Kidney (tissue), 14 donors: ENCODE results near the gene CCDC152. TPM values are rescaled to one million over a fixed set of nuclear protein-coding genes. Genes with fewer than 3 reads are reported as not detected.

Experiments used
- DNase-seq, 5 donors: peaks; one replicate each; pipeline ENCODE4 v3.0.0-alpha.2; 2013 to 2020
- FAIRE-seq: peaks from 2 replicates; lab custom pipeline; 2012; peaks lifted over from hg19 to GRCh38; lab: Jason Lieb, UNC
- H3K27ac ChIP-seq, 2 donors: one replicate each; pipeline ENCODE4 v1.7.0; 2013; ENCODE audit warnings: low read depth in 2 of 2, low read length in 2 of 2, inconsistent platforms in 1 of 2
- H3K27me3 ChIP-seq: one replicate; pipeline ENCODE4 v1.7.1; 2013; ENCODE audit warnings: low read length, inconsistent platforms; ENCODE audit not compliant: control insufficient read depth, insufficient read depth
- H3K36me3 ChIP-seq, 3 donors: one replicate each; pipeline versions ENCODE4 v1.7.0 to v1.7.1; 2013; ENCODE audit warnings: low read length in 3 of 3, control low read depth in 1 of 3, inconsistent platforms in 1 of 3; ENCODE audit not compliant: insufficient read depth in 3 of 3, control insufficient read depth in 2 of 3
- H3K4me1 ChIP-seq, 3 donors: one replicate each; pipeline versions ENCODE4 v1.7.0 to v1.7.1; 2013; ENCODE audit warnings: low read length in 3 of 3, inconsistent platforms in 1 of 3, low read depth in 1 of 3; ENCODE audit not compliant: control insufficient read depth in 2 of 3, insufficient read depth in 2 of 3
- H3K4me3 ChIP-seq, 3 donors: one replicate each; pipeline versions ENCODE4 v1.7.0 to v1.8.1; 2013; ENCODE audit warnings: low read length in 3 of 3, control low read depth in 1 of 3, inconsistent platforms in 1 of 3
- H3K9ac ChIP-seq, 3 donors: one replicate each; pipeline versions ENCODE4 v1.7.0 to v1.7.1; 2013; ENCODE audit warnings: low read length in 3 of 3, control low read depth in 1 of 3, inconsistent platforms in 1 of 3
- H3K9me3 ChIP-seq, 3 donors: one replicate each; pipeline versions ENCODE4 v1.7.0 to v1.7.1; 2013; ENCODE audit warnings: low read length in 3 of 3, control low read depth in 1 of 3, inconsistent platforms in 1 of 3; ENCODE audit not compliant: control insufficient read depth in 2 of 3, insufficient read depth in 1 of 3
- CTCF ChIP-seq: IDR thresholded peaks from 3 replicates; pipeline ENCODE4 v1.5.1; 2012; ENCODE audit warnings: mild to moderate bottlenecking, moderate library complexity, borderline replicate concordance; ENCODE audit not compliant: insufficient read depth; ENCODE audit errors: extremely low read depth
- intact Hi-C: fragments of 100-400 bp; cut with DNase I; formaldehyde crosslinking; loops from one replicate; pipeline ENCODE4 v1.11.1; 2022
- polyA plus RNA-seq: library from polyadenylated mRNA; stranded (reverse); fragments of 350-450 nt; fragmentation: Illumina TruSeq; extraction: RNeasy Lipid Tissue Mini Kit (QIAGEN cat#74804); gene quantifications from one replicate; pipeline ENCODE4 v1.2.3, GENCODE V29; 2014; ENCODE audit warnings: low read depth, low replicate concordance; ENCODE audit not compliant: insufficient read depth
- total RNA-seq: library from RNA; stranded (reverse); fragmentation: NEBNext Ultra II Directional; extraction: Animal tissue kit (Norgen Biotek cat#: 25700); gene quantifications from one replicate; pipeline ENCODE4 v1.2.1, GENCODE V29; 2021
- donor health status: control.
- donor health status: control.
- donor health status: control.
- donor health status: control.
- donor health status: control.
- donor health status: DM: yes; HTN: yes; CAD: no.
- donor health status: Normal renal cell carcinoma (clear cell type).

CCDC152 gene
- total and polyA plus RNA-seq, 2 donors from 2014 or later: 0.15 to 1.1 TPM

DNA sequence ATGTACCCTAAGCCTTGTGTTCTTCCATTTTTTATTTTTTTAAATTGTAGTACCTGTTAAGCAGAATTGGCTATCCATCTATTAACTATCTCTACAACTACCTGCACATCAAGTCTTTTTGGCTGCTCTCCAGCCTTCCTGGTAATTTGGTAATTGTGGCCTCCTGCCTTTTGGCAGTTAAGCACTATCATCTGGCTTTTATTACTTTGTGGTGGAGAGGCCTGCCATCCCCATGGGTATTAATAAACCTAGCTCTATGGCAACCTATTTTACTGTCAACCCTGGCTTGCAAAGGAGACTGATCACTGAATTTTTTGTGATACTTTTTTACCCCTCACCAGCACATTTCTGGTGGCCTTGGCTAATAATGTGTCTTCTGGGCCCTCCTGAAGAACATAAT is 34.5 kb downstream of the CCDC152 start:
- Histone ChIP-seq H3K4me1 (no peaks in the 10 kb centered on the region), H3K4me3 (no peak overlapping the region), H3K9me3 (peaks cover 0 to 4% (median 4%) of the 10 kb centered on the region in 3 donors), H3K27ac (no peak overlapping the region), H3K9ac (no peak overlapping the region), H3K27me3 (no peaks in the 10 kb centered on the region), H3K36me3 (no peaks in the 10 kb centered on the region)
- intact Hi-C loops: no loop called here
- FAIRE-seq (no peak), DNase-seq (no peak)
- TF ChIP-seq CTCF: no peak

GRCh38 chr5:42798284-42799240 is 41.9 kb downstream of the CCDC152 start:
- Histone ChIP-seq H3K4me1 (no peaks in the 10 kb centered on the region), H3K9me3 (peaks cover 0 to 10% (median 0%) of the 10 kb centered on the region in 3 donors), H3K36me3 (peaks cover 3 to 31% (median 12%) of the 10 kb centered on the region in 3 donors), H3K27me3 (no peaks in the 10 kb centered on the region), H3K4me3 (no peak overlapping the region), H3K27ac (no peak overlapping the region), H3K9ac (no peak overlapping the region)
- DNase-seq (no peak), FAIRE-seq (no peak)
- TF ChIP-seq CTCF: no peak
- intact Hi-C loops: no loop called here

GRCh38 chr5:42799241-42799608 is 42.6 kb downstream of the CCDC152 start:
- FAIRE-seq: peak; percentile 35
- H3K36me3 ChIP-seq: peaks cover 6 to 36% (median 12%) of the 10 kb centered on the region in 3 donors

More at GRCh38 chr5:42799241-42799608, 42.6 kb downstream of the CCDC152 start:
- Histone ChIP-seq H3K4me1 (no peaks in the 10 kb centered on the region), H3K9ac (no peak overlapping the region), H3K27me3 (no peaks in the 10 kb centered on the region), H3K9me3 (peaks cover 0 to 9% (median 0%) of the 10 kb centered on the region in 3 donors), H3K27ac (no peak overlapping the region), H3K4me3 (no peak overlapping the region)
- TF ChIP-seq CTCF: no peak
- DNase-seq: no peak
- intact Hi-C loops: no loop called here
